Measurements from ENCODE around the gene NANS. TPM values are rescaled to one million over a fixed set of nuclear protein-coding genes. Genes with fewer than 3 reads are reported as not detected.

NANS gene
- total RNA-seq, 4 donors from 2014 or later = 37.5 to 187 (median 54.8) TPM

DNA sequence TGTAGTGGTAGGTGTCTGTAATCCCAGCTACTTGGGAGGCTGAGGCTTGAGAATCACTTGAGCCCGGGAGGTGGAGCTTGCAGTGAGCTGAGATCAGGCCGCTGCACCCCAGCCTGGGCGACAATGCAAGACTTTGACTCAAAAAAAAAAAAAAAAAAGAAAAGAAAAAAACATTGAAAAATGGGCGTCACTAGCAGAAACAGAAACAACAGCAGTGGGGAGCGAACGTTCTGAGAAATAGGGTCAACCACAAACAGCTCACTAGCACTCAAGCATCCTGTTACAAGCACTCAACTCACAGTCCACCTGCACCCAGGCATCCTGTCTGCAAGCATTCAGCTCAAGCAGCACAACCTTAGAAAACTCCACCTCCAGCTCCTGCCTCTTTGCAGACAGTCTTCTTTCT is 45.3 kb downstream of the NANS start:
- DNase-seq = no peak
- Histone ChIP-seq H3K27ac (no peak overlapping the region), H3K9me3 (no peaks in the 10 kb centered on the region), H3K36me3 (no peaks in the 10 kb centered on the region), H3K4me3 (no peak overlapping the region), H3K27me3 (no peaks in the 10 kb centered on the region), H3K4me1 (no peaks in the 10 kb centered on the region)
- TF ChIP-seq CTCF (IDR thresholded peaks at IDR 0.05) (no peak), POLR2A (IDR thresholded peaks at IDR 0.05) (no peak)
- intact Hi-C loops (cut with DNase I; ENCODE audit: low total_unique reads) = no loop called here

DNA sequence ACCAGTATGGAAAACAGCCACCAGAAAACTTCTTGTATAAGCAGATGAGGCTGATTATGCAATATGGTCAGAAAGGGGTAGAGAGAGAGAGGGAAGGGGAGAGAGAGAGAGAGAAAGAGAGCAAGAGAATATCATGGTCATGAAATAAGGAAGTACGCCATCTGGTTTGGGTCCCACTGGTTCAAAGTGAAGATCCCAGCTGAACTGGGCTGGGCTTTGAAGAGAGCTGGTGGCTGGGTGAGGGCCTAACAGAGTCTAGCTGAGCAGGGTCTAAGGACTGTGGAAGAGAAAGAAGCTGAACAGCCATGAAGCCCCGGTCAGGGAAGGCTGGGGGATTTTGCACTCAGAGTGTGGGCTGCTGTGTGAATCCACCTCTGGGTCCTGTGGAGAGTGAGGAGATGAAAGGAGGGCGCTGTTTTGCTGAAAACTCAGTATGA is 47.9 kb downstream of the NANS start:
- no peaks in the 10 kb centered on the region for H3K9me3 ChIP-seq
- no peak overlapping the region for H3K4me3 ChIP-seq
- TF ChIP-seq POLR2A (IDR thresholded peaks at IDR 0.05) (no peak), CTCF (IDR thresholded peaks at IDR 0.05) (no peak)
- H3K27ac ChIP-seq = no peak overlapping the region
- no peaks in the 10 kb centered on the region for H3K4me1 ChIP-seq
- intact Hi-C loops (cut with DNase I; ENCODE audit: low total_unique reads) = no loop called here
- no peak for DNase-seq
- no peaks in the 10 kb centered on the region for H3K27me3 ChIP-seq
- H3K36me3 ChIP-seq = no peaks in the 10 kb centered on the region

- Histone ChIP-seq H3K27ac (no peak overlapping the region), H3K27me3 (no peaks in the 10 kb centered on the region), H3K4me1 (no peaks in the 10 kb centered on the region), H3K9me3 (no peaks in the 10 kb centered on the region), H3K36me3 (no peaks in the 10 kb centered on the region), H3K4me3 (no peak overlapping the region)
- TF ChIP-seq POLR2A (IDR thresholded peaks at IDR 0.05) (no peak), CTCF (IDR thresholded peaks at IDR 0.05) (no peak)
- intact Hi-C loops (cut with DNase I; ENCODE audit: low total_unique reads) = no loop called here
- no peak for DNase-seq
These were observed 48.5 kb downstream of the NANS start for GRCh38 chr9:98105006-98105405.

GRCh38 chr9:98107926-98108325 is 51.4 kb downstream of the NANS start:
- no peaks in the 10 kb centered on the region for H3K27me3 ChIP-seq
- DNase-seq = no peak
- intact Hi-C loops (cut with DNase I; ENCODE audit: low total_unique reads) = no loop called here
- H3K4me1 ChIP-seq = no peaks in the 10 kb centered on the region
- no peak for TF ChIP-seq CTCF (IDR thresholded peaks at IDR 0.05)
- TF ChIP-seq POLR2A (IDR thresholded peaks at IDR 0.05) = no peak
- no peak overlapping the region for H3K27ac ChIP-seq
- H3K4me3 ChIP-seq = no peak overlapping the region
- no peaks in the 10 kb centered on the region for H3K9me3 ChIP-seq
- no peaks in the 10 kb centered on the region for H3K36me3 ChIP-seq

GRCh38 chr9:98108531-98109031 is 52.0 kb downstream of the NANS start:
- H3K27me3 ChIP-seq = no peaks in the 10 kb centered on the region
- DNase-seq = no peak
- H3K4me3 ChIP-seq = no peak overlapping the region
- H3K4me1 ChIP-seq = no peaks in the 10 kb centered on the region
- H3K9me3 ChIP-seq = no peaks in the 10 kb centered on the region
- intact Hi-C loops (cut with DNase I; ENCODE audit: low total_unique reads) = no loop called here
- TF ChIP-seq CTCF (IDR thresholded peaks at IDR 0.05) (no peak), POLR2A (IDR thresholded peaks at IDR 0.05) (no peak)
- H3K27ac ChIP-seq = no peak overlapping the region
- no peaks in the 10 kb centered on the region for H3K36me3 ChIP-seq
